ENCODE results near the gene CHST7. TPM values are rescaled to one million over a fixed set of nuclear protein-coding genes. Genes with fewer than 3 reads are reported as not detected.
"Not testable (repeated sequence)": the region's sequence is repeated elsewhere in the genome, so short reads cannot be mapped to it uniquely, and the experiment has no call there.

Gene CHST7
- total RNA-seq = 1 to 10 TPM; 1.4 to 4.1 (median 2.7) TPM
- long read RNA-seq, donor 1, transcript CHST7-201 (2 exons, 2,289 nt) = major isoform, 22 of 22 reads
- long read RNA-seq, donor 1, partial matches to known transcripts = 0 of 22 reads
- long read RNA-seq, donor 1, other reads (novel, unspliced or antisense) = 0 of 22 reads
- long read RNA-seq, donor 2, partial matches to known transcripts = 0 of 1 reads
- long read RNA-seq, donor 2, other reads (novel, unspliced or antisense) = 0 of 1 reads

- Histone ChIP-seq H3K36me3 (ENCODE audit: low read depth) (no peaks in the 10 kb centered on the region), H3K4me1 (ENCODE audit: low read depth) (peaks cover 7% of the 10 kb centered on the region), H3K9me3 (no peaks in the 10 kb centered on the region), H3K4me3 (peak within 1 kb of the TSS; percentile 11)
- intact Hi-C loops (cut with DNase I, micrococcal nuclease) = no loop called here
- ATAC-seq = peak; percentile 84
- DNase-seq = peak; percentile 51 to 79 (median 69)
- no peak for TF ChIP-seq CTCF (IDR thresholded peaks at IDR 0.05)
Observed at GRCh38 chrX:46573331-46573891, at the start of gene CHST7. CHST7 (plus strand) TSS chrX:46573765; CDS start chrX:46573932, 167 bp downstream.

GRCh38 chrX:46528640-46529039 lies 44.9 kb upstream of the CHST7 start:
- ATAC-seq; intact Hi-C loops (cut with DNase I, micrococcal nuclease); DNase-seq: not testable (repeated sequence)

GRCh38 chrX:46529740-46530403 lies 43.7 kb upstream of the CHST7 start:
- H3K36me3 ChIP-seq (ENCODE audit: low read depth); intact Hi-C loops (cut with DNase I, micrococcal nuclease); ATAC-seq; H3K9me3 ChIP-seq; H3K4me1 ChIP-seq (ENCODE audit: low read depth); H3K4me3 ChIP-seq; DNase-seq: not testable (repeated sequence)

More at GRCh38 chrX:46528640-46529039, 44.9 kb upstream of the CHST7 start:
- H3K9me3 ChIP-seq; H3K4me1 ChIP-seq (ENCODE audit: low read depth); H3K4me3 ChIP-seq; H3K36me3 ChIP-seq (ENCODE audit: low read depth): not testable (repeated sequence)

- H3K36me3 ChIP-seq (ENCODE audit: low read depth); DNase-seq; ATAC-seq; intact Hi-C loops (cut with DNase I, micrococcal nuclease); H3K9me3 ChIP-seq; H3K4me1 ChIP-seq (ENCODE audit: low read depth); H3K4me3 ChIP-seq: not testable (repeated sequence)
Observed at GRCh38 chrX:46530404-46530908, 43.1 kb upstream of the CHST7 start.

- TF ChIP-seq CTCF (IDR thresholded peaks at IDR 0.05) = no peak
- intact Hi-C loops (cut with DNase I, micrococcal nuclease) = no loop called here
- no peaks in the 10 kb centered on the region for H3K4me1 ChIP-seq (ENCODE audit: low read depth)
- H3K9me3 ChIP-seq = no peaks in the 10 kb centered on the region
- H3K36me3 ChIP-seq (ENCODE audit: low read depth) = no peaks in the 10 kb centered on the region
- no peak for ATAC-seq
- DNase-seq = no peak
- H3K4me3 ChIP-seq = no peak overlapping the region
Observed at GRCh38 chrX:46531442-46531841, 42.1 kb upstream of the CHST7 start.

- Histone ChIP-seq H3K4me3 (no peak overlapping the region), H3K4me1 (ENCODE audit: low read depth) (peaks cover 2% of the 10 kb centered on the region), H3K36me3 (ENCODE audit: low read depth) (no peaks in the 10 kb centered on the region), H3K9me3 (no peaks in the 10 kb centered on the region)
- no peak for TF ChIP-seq CTCF (IDR thresholded peaks at IDR 0.05)
- ATAC-seq = no peak
- DNase-seq = no peak
- intact Hi-C loops (cut with DNase I, micrococcal nuclease) = no loop called here
Observed at GRCh38 chrX:46543441-46543840, 30.1 kb upstream of the CHST7 start.

GRCh38 chrX:46544527-46544926 lies 29.0 kb upstream of the CHST7 start:
- H3K36me3 ChIP-seq (ENCODE audit: low read depth); H3K9me3 ChIP-seq; DNase-seq; ATAC-seq; H3K4me1 ChIP-seq (ENCODE audit: low read depth); intact Hi-C loops (cut with DNase I, micrococcal nuclease): not testable (repeated sequence)
- H3K4me3 ChIP-seq = peak overlapping the region; percentile 56

Measured in mucosa of descending colon (tissue), 3 donors.